HCT116 (cell line): ENCODE results near the gene PCDHB13. TPM values are rescaled to one million over a fixed set of nuclear protein-coding genes. Genes with fewer than 3 reads are reported as not detected.

ENCODE experiments used
- ATAC-seq: fragments of 200-7000 bp; cut with Tn5 transposase; 2 replicates; pipeline ENCODE4 v1.9.1; 2020; ENCODE audit warnings: mild to moderate bottlenecking, moderate library complexity
- BruUV-seq: library from RNA; stranded (reverse); fragments of 400-500 nt; replicated peaks from 2 replicates; lab custom pipeline; 2021; lab: Mats Ljungman, UMichigan
- CTCF ChIA-PET: fragments of 300-600 bp; sonication (Branson Sonifier 250); formaldehyde crosslinking; loops from one replicate; lab custom pipeline; 2021; ENCODE audit warnings: antibody characterized with exemption; lab: Charles Lee
- POLR2A ChIA-PET: fragments of 300-600, 350-600 bp; sonication (Branson Sonifier 250); formaldehyde crosslinking; loops from one replicate; lab custom pipeline; 2021; ENCODE audit warnings: antibody characterized with exemption; lab: Charles Lee
- RAD21 ChIA-PET, 2 experiments: fragments of 300-600 bp; sonication (Branson Sonifier 250); formaldehyde crosslinking; loops; one replicate each; lab custom pipeline; 2023; ENCODE audit warnings: low total read pairs in 2 of 2; ENCODE audit not compliant: uncharacterized antibody in 2 of 2, unreplicated experiment in 2 of 2, low non-redundant PET in 1 of 2; lab: Charles Lee
- DNase-seq: peaks from one replicate; pipeline ENCODE4 v3.0.0-alpha.2; 2010; ENCODE audit warnings: low read depth, low spot score
- H2AFZ ChIP-seq: fragments of 200-600 bp; shearing (Covaris generic), sonication (generic); 2 replicates; pipeline ENCODE4 v1.6.1; 2017; ENCODE audit warnings: low read depth, mixed run types, mixed read lengths, antibody characterized with exemption, low read length; ENCODE audit not compliant: poor library complexity, severe bottlenecking
- H3K27ac ChIP-seq: 2 replicates; pipeline ENCODE4 v1.5.1; 2012; ENCODE audit warnings: low read depth, low read length
- H3K27me3 ChIP-seq: fragments of 200-600 bp; sonication (generic); 2 replicates; pipeline ENCODE4 v1.6.1; 2016; ENCODE audit warnings: mixed run types, low read length, mixed read lengths; ENCODE audit not compliant: insufficient read depth
- H3K36me3 ChIP-seq, 2 experiments: fragments of 200-500 bp in 1 of 2; fragments of 200-600 bp in 1 of 2; sonication (Bioruptor generic) in 1 of 2; sonication (generic) in 1 of 2; 2 replicates each; pipeline versions ENCODE4 v1.5.1 to v1.6.1; 2014 to 2016; ENCODE audit warnings: low read length in 2 of 2, inconsistent platforms in 1 of 2, mixed read lengths in 1 of 2, mixed run types in 1 of 2; ENCODE audit not compliant: insufficient read depth in 2 of 2, control insufficient read depth in 1 of 2
- H3K4me1 ChIP-seq, 2 experiments: fragments of 200-600 bp in 1 of 2; sonication (generic) in 1 of 2; 2 replicates each; pipeline versions ENCODE4 v1.5.1 to v1.6.1; 2012 to 2017; ENCODE audit warnings: low read length in 2 of 2, inconsistent platforms in 1 of 2, mild to moderate bottlenecking in 1 of 2, mixed read lengths in 1 of 2, mixed run types in 1 of 2, moderate library complexity in 1 of 2; ENCODE audit not compliant: insufficient read depth in 2 of 2, control insufficient read depth in 1 of 2
- H3K4me2 ChIP-seq: fragments of 200-600 bp; sonication (generic); 2 replicates; pipeline ENCODE4 v1.6.1; 2017; ENCODE audit warnings: mixed run types, low read length, mixed read lengths
- H3K4me3 ChIP-seq, 2 experiments: fragments of 200-600 bp in 1 of 2; sonication (generic) in 1 of 2; replicated peaks in 1 of 2; 2 replicates each; pipeline ENCODE4 v1.5.1; 2011 to 2016; ENCODE audit warnings: low read length in 2 of 2, control low read depth in 1 of 2, low read depth in 1 of 2, mild to moderate bottlenecking in 1 of 2, mixed read lengths in 1 of 2, mixed run types in 1 of 2
- H3K79me2 ChIP-seq: fragments of 200-600 bp; sonication (generic); 2 replicates; pipeline ENCODE4 v1.6.1; 2017; ENCODE audit warnings: mild to moderate bottlenecking, mixed run types, low read length, moderate library complexity, mixed read lengths; ENCODE audit not compliant: insufficient read depth
- H3K9ac ChIP-seq: fragments of 200-600 bp; sonication (generic); 2 replicates; pipeline ENCODE4 v1.6.1; 2016; ENCODE audit warnings: low read length, mixed read lengths
- H3K9me2 ChIP-seq: fragments of 200-600 bp; sonication (generic), shearing (Covaris generic); 2 replicates; pipeline ENCODE4 v1.6.1; 2017; ENCODE audit warnings: mixed run types, mild to moderate bottlenecking, moderate library complexity; ENCODE audit not compliant: insufficient read depth
- H3K9me3 ChIP-seq, 2 experiments: fragments of 200-500 bp in 1 of 2; fragments of 200-600 bp in 1 of 2; sonication (Bioruptor generic) in 1 of 2; sonication (generic) in 1 of 2; 2 replicates each; pipeline ENCODE4 v1.6.1; 2014 to 2017; ENCODE audit warnings: low read length in 2 of 2, mixed read lengths in 2 of 2, inconsistent platforms in 1 of 2, low read depth in 1 of 2, mild to moderate bottlenecking in 1 of 2, mixed run types in 1 of 2, moderate library complexity in 1 of 2; ENCODE audit not compliant: control insufficient read depth in 1 of 2, insufficient read depth in 1 of 2
- H4K20me1 ChIP-seq: fragments of 200-600 bp; sonication (generic), shearing (Covaris generic); 2 replicates; pipeline ENCODE4 v1.6.1; 2017; ENCODE audit warnings: mixed run types, mild to moderate bottlenecking, moderate library complexity; ENCODE audit not compliant: insufficient read depth
- ATF3 ChIP-seq: IDR thresholded peaks from 2 replicates; pipeline ENCODE4 v1.6.1; 2012
- CTCF ChIP-seq, 3 experiments: fragments of 200-600 bp in 1 of 3; sonication (generic) in 1 of 3; IDR thresholded peaks in 2 of 3; conservative IDR thresholded peaks in 1 of 3; 2 replicates each; pipeline ENCODE4 v1.5.1; 2012 to 2017; ENCODE audit warnings: low read depth in 2 of 3, low read length in 2 of 3, antibody characterized with exemption in 1 of 3, borderline replicate concordance in 1 of 3, control low read depth in 1 of 3, mild to moderate bottlenecking in 1 of 3, mixed read lengths in 1 of 3, mixed run types in 1 of 3, moderate library complexity in 1 of 3; ENCODE audit not compliant: insufficient read depth in 1 of 3
- EGR1 ChIP-seq: IDR thresholded peaks from 2 replicates; pipeline ENCODE4 v1.6.1; 2012; ENCODE audit warnings: low read depth
- ELF1 ChIP-seq: IDR thresholded peaks from 2 replicates; pipeline ENCODE4 v1.6.1; 2012; ENCODE audit warnings: low read depth, borderline replicate concordance
- EZH2phosphoT487 ChIP-seq: fragments of 200-600 bp; IDR thresholded peaks from 2 replicates; pipeline ENCODE4 v1.6.1; 2018; ENCODE audit warnings: antibody characterized with exemption, borderline replicate concordance
- REST ChIP-seq: IDR thresholded peaks from 2 replicates; pipeline ENCODE4 v1.6.1; 2012; ENCODE audit warnings: low read depth
- SP1 ChIP-seq: IDR thresholded peaks from 2 replicates; pipeline ENCODE4 v1.6.1; 2012; ENCODE audit warnings: low read depth
- SRF ChIP-seq: IDR thresholded peaks from 2 replicates; pipeline ENCODE4 v1.6.1; 2012; ENCODE audit warnings: low read depth
- YY1 ChIP-seq: IDR thresholded peaks from 2 replicates; pipeline ENCODE4 v1.6.1; 2011; ENCODE audit warnings: low read length, low read depth, moderate library complexity, mild to moderate bottlenecking; ENCODE audit not compliant: insufficient replicate concordance; ENCODE audit errors: extremely low read depth
- ZFX ChIP-seq: fragments of 450-650 bp; IDR thresholded peaks from 2 replicates; pipeline ENCODE4 v1.6.1; 2017
- intact Hi-C: fragments of 100-400 bp; cut with micrococcal nuclease; formaldehyde crosslinking; loops from 2 replicates; pipeline ENCODE4 v1.10.0; 2022
- total RNA-seq: library from RNA; stranded (reverse); gene quantifications from one replicate; pipeline ENCODE4 v1.2.1, GENCODE V29; 2021; ENCODE audit not compliant: unreplicated experiment

PCDHB13 gene
- total RNA-seq, 1 experiment from 2014 or later = 0.22 TPM

- Histone ChIP-seq H2AFZ (no peak overlapping the region), H3K27ac (no peak overlapping the region), H3K9ac (no peak overlapping the region), H3K36me3 (no peaks in the 10 kb centered on the region), H3K4me3 (no peak overlapping the region), H3K27me3 (no peaks in the 10 kb centered on the region), H3K9me3 (peaks cover 0 to 6% of the 10 kb centered on the region in 2 experiments; a peak in 2 of 4 replicates), H4K20me1 (no peaks in the 10 kb centered on the region), H3K9me2 (no peaks in the 10 kb centered on the region), H3K4me2 (no peak overlapping the region), H3K79me2 (no peaks in the 10 kb centered on the region), H3K4me1 (no peaks in the 10 kb centered on the region)
- no TSS peak for BruUV-seq
- ChIA-PET RAD21 (no interaction called here), POLR2A (no interaction called here), CTCF (no interaction called here)
- TF ChIP-seq EGR1 = no peak
- TF ChIP-seq ATF3 = no peak
- TF ChIP-seq ELF1 = no peak
- no peak for TF ChIP-seq ZFX
- TF ChIP-seq SRF = no peak
- no peak for TF ChIP-seq SP1
- no peak for TF ChIP-seq CTCF (IDR thresholded peaks at IDR 0.05 in 2 of 3, conservative IDR thresholded peaks at IDR 0.05 in 1 of 3; ENCODE audit: borderline replicate concordance in 1 of 3, insufficient read depth in 1 of 3, low read depth in 2 of 3, low read length in 2 of 3)
- TF ChIP-seq EZH2phosphoT487 = no peak
- TF ChIP-seq REST = no peak
- no peak for TF ChIP-seq YY1
- DNase-seq (no peak), ATAC-seq (no peak)
- intact Hi-C loops = no loop called here
Measured at GRCh38 chr5:141236516-141237313, 23.0 kb downstream of the PCDHB13 start.
